Natural killer cell (primary cell): Measurements from ENCODE around the gene LENG1. TPM values are rescaled to one million over a fixed set of nuclear protein-coding genes. Genes with fewer than 3 reads are reported as not detected.

Experiments used
- ATAC-seq, 3 donors: fragments of 150-1000 bp in 2 of 3; fragments of 200-7000 bp in 1 of 3; cut with Tn5 transposase; 1 replicate in 1 of 3; 2 replicates in 2 of 3; pipeline ENCODE4 v1.10.0; 2021; ENCODE audit warnings: mild to moderate bottlenecking in 2 of 3, moderate library complexity in 2 of 3
- DNase-seq, 2 donors: peaks; one replicate each; pipeline versions ENCODE4 v3.0.0 to v3.0.0-alpha.2; 2013 to 2021; ENCODE audit warnings: mixed read lengths in 1 of 2
- H3K27ac ChIP-seq: one replicate; pipeline ENCODE4 v1.5.1; 2013; ENCODE audit warnings: mild to moderate bottlenecking, low read length
- H3K27me3 ChIP-seq: one replicate; pipeline ENCODE4 v1.6.1; 2013; ENCODE audit warnings: low read length; ENCODE audit not compliant: control insufficient read depth, insufficient read depth
- H3K36me3 ChIP-seq: one replicate; pipeline ENCODE4 v1.6.1; 2013; ENCODE audit warnings: low read length; ENCODE audit not compliant: control insufficient read depth, insufficient read depth
- H3K4me1 ChIP-seq: one replicate; pipeline ENCODE4 v1.6.1; 2013; ENCODE audit warnings: low read length; ENCODE audit not compliant: control insufficient read depth, insufficient read depth
- H3K4me3 ChIP-seq: one replicate; pipeline ENCODE4 v1.5.1; 2013; ENCODE audit warnings: low read length
- H3K9me3 ChIP-seq: one replicate; pipeline ENCODE4 v1.6.1; 2013; ENCODE audit warnings: low read length; ENCODE audit not compliant: control insufficient read depth, insufficient read depth
- H3K27ac Mint-ChIP-seq, 2 donors: one replicate each; pipeline ENCODE4 v1.8.0; 2022; ENCODE audit warnings: mild to moderate bottlenecking in 2 of 2, mixed read lengths in 2 of 2, moderate library complexity in 1 of 2
- H3K27me3 Mint-ChIP-seq, 2 donors: one replicate each; pipeline ENCODE4 v1.8.0; 2022; ENCODE audit warnings: low read depth in 2 of 2, mixed read lengths in 2 of 2
- H3K36me3 Mint-ChIP-seq: one replicate; pipeline ENCODE4 v1.8.0; 2022; ENCODE audit warnings: mixed read lengths
- H3K4me1 Mint-ChIP-seq, 2 donors: one replicate each; pipeline ENCODE4 v1.8.0; 2022; ENCODE audit warnings: mixed read lengths in 2 of 2
- H3K4me3 Mint-ChIP-seq: one replicate; pipeline ENCODE4 v1.8.0; 2022; ENCODE audit warnings: mild to moderate bottlenecking, moderate library complexity, mixed read lengths
- H3K9me3 Mint-ChIP-seq, 2 donors: one replicate each; pipeline ENCODE4 v1.8.0; 2022; ENCODE audit warnings: mixed read lengths in 2 of 2
- CTCF ChIP-seq: fragments of 200-600 bp; IDR thresholded peaks from one replicate; pipeline ENCODE4 v1.8.0; 2022; ENCODE audit warnings: antibody characterized with exemption
- WGBS: methylation state at CpG from one replicate; pipeline ENCODE4 v1.1.7; 2013; ENCODE audit warnings: missing lambda C conversion rate; ENCODE audit not compliant: insufficient coverage; 5-methylcytosine and 5-hydroxymethylcytosine counted together
- intact Hi-C: fragments of 100-400 bp; cut with micrococcal nuclease; formaldehyde crosslinking; loops from one replicate; pipeline ENCODE4 v1.14.2; 2022
- total RNA-seq, 4 donors: library from RNA; stranded (reverse); fragments of 120-200 nt in 1 of 4; gene quantifications; one replicate each; pipeline versions ENCODE4 v1.2.3 to v1.2.4, GENCODE V29; 2013 to 2022

The LENG1 gene
- total RNA-seq, 3 donors from 2014 or later (not counting 1 experiment from before 2014, with no cell fraction given) = 8.3 to 9.4 (median 9.1) TPM

GRCh38 chr19:54168174-54168917 is 8.8 kb upstream of the LENG1 start:
- peaks cover 0 to 4% of the 10 kb centered on the region in 2 donors for H3K27me3 Mint-ChIP-seq
- no peaks in the 10 kb centered on the region for H3K36me3 Mint-ChIP-seq
- peak overlapping the region in 1 of 2 donors; percentile 27 for H3K27ac Mint-ChIP-seq
- H3K4me3 Mint-ChIP-seq = no peak overlapping the region
- H3K36me3 ChIP-seq = no peaks in the 10 kb centered on the region
- no peaks in the 10 kb centered on the region for H3K27me3 ChIP-seq
- H3K4me3 ChIP-seq = no peak overlapping the region
- WGBS = 29% methylated on average over 25 of the region's 25 CpGs
- H3K9me3 ChIP-seq = no peaks in the 10 kb centered on the region
- peak; percentile 89 to 94 for DNase-seq
- TF ChIP-seq CTCF = peak; percentile 86
- H3K4me1 ChIP-seq = peaks cover 32% of the 10 kb centered on the region
- H3K9me3 Mint-ChIP-seq = no peaks in the 10 kb centered on the region
- ATAC-seq = peak; percentile 75 to 88 (median 82)
- H3K4me1 Mint-ChIP-seq = peaks cover 12 to 31% of the 10 kb centered on the region in 2 donors
- H3K27ac ChIP-seq = no peak overlapping the region
- intact Hi-C loops = loop anchor here (1.0 kb wide), 2 partner anchors 63 to 98 kb away; no protein-coding TSS in a partner anchor

- no peak for TF ChIP-seq CTCF
- Histone ChIP-seq H3K36me3 (no peaks in the 10 kb centered on the region), H3K27ac (no peak overlapping the region), H3K4me3 (no peak overlapping the region), H3K9me3 (no peaks in the 10 kb centered on the region), H3K4me1 (peaks cover 51% of the 10 kb centered on the region), H3K27me3 (no peaks in the 10 kb centered on the region)
- no peaks in the 10 kb centered on the region for H3K9me3 Mint-ChIP-seq
- H3K27ac Mint-ChIP-seq = peak overlapping the region; percentile 19 to 56
- no peak for DNase-seq
- H3K4me1 Mint-ChIP-seq = peaks cover 33 to 58% of the 10 kb centered on the region in 2 donors
- no peaks in the 10 kb centered on the region for H3K27me3 Mint-ChIP-seq
- 96% methylated on average over 25 of the region's 25 CpGs for WGBS
- intact Hi-C loops = no loop called here
- no peak for ATAC-seq
- peak overlapping the region; percentile 28 for H3K4me3 Mint-ChIP-seq
- no peaks in the 10 kb centered on the region for H3K36me3 Mint-ChIP-seq
Observed at GRCh38 chr19:54165222-54165621, 5.7 kb upstream of the LENG1 start.

- peak overlapping the region; percentile 19 to 56 for H3K27ac Mint-ChIP-seq
- H3K9me3 ChIP-seq = no peaks in the 10 kb centered on the region
- H3K36me3 ChIP-seq = no peaks in the 10 kb centered on the region
- DNase-seq (peak; percentile 68 to 70), ATAC-seq (peak; percentile 15 to 39 (median 32))
- H3K4me1 Mint-ChIP-seq = peaks cover 40 to 64% of the 10 kb centered on the region in 2 donors
- peak overlapping the region; percentile 91 for H3K4me3 Mint-ChIP-seq
- peaks cover 54% of the 10 kb centered on the region for H3K4me1 ChIP-seq
- H3K27ac ChIP-seq = no peak overlapping the region
- H3K36me3 Mint-ChIP-seq = no peaks in the 10 kb centered on the region
- H3K27me3 Mint-ChIP-seq = no peaks in the 10 kb centered on the region
- no peaks in the 10 kb centered on the region for H3K9me3 Mint-ChIP-seq
- H3K4me3 ChIP-seq = peak overlapping the region; percentile 34
- intact Hi-C loops = no loop called here
- TF ChIP-seq CTCF = no peak
- 12% methylated on average over 37 of the region's 37 CpGs for WGBS
- H3K27me3 ChIP-seq = no peaks in the 10 kb centered on the region
Observed at GRCh38 chr19:54164369-54165068, 5.0 kb upstream of the LENG1 start.
